Adrenal gland (tissue), 12 donors: Measurements from ENCODE around the gene PSMC4. TPM values are rescaled to one million over a fixed set of nuclear protein-coding genes. Genes with fewer than 3 reads are reported as not detected.

Experiments used
- DNase-seq, 7 donors: peaks; one replicate each; pipeline ENCODE4 v3.0.0-alpha.2; 2019 to 2020
- H3K27ac ChIP-seq, 5 donors: fragments of 200-600 bp; sonication (generic) in 4 of 5; 1 replicate in 3 of 5; 2 replicates in 2 of 5; pipeline versions ENCODE4 v1.5.1 to v1.8.0; 2016 to 2020; ENCODE audit warnings: mild to moderate bottlenecking in 1 of 5
- H3K27me3 ChIP-seq: fragments of 200-600 bp; 2 replicates; pipeline ENCODE4 v1.8.0; 2021
- H3K36me3 ChIP-seq, 2 donors: fragments of 200-600 bp; replicated peaks in 1 of 2; 1 replicate in 1 of 2; 2 replicates in 1 of 2; pipeline versions ENCODE4 v1.5.1 to v1.8.0; 2018 to 2022
- H3K4me1 ChIP-seq, 2 donors: fragments of 200-600 bp; replicated peaks in 1 of 2; 1 replicate in 1 of 2; 2 replicates in 1 of 2; pipeline versions ENCODE4 v1.5.1 to v1.8.0; 2018 to 2021
- H3K4me3 ChIP-seq, 4 donors: fragments of 200-600 bp; sonication (generic) in 3 of 4; one replicate each; pipeline ENCODE4 v1.5.1; 2016 to 2018
- H3K9me3 ChIP-seq, 3 donors: fragments of 200-600 bp; sonication (generic) in 1 of 3; replicated peaks in 1 of 3; 1 replicate in 2 of 3; 2 replicates in 1 of 3; pipeline versions ENCODE4 v1.5.1 to v1.8.0; 2016 to 2021
- POLR2A ChIP-seq, 2 donors: fragments of 450-650 bp; IDR thresholded peaks; one replicate each; pipeline ENCODE4 v1.6.1; 2017; ENCODE audit warnings: antibody characterized with exemption in 2 of 2, mild to moderate bottlenecking in 2 of 2, moderate library complexity in 1 of 2
- WGBS, 4 donors: extraction: QIAGEN DNeasy Blood & Tissue Kit in 2 of 4; methylation state at CpG; one replicate each; pipeline versions ENCODE4 v1.1.5 to v1.1.7; 2013 to 2017; 5-methylcytosine and 5-hydroxymethylcytosine counted together
- intact Hi-C, 2 donors: fragments of 100-400 bp; cut with DNase I; formaldehyde crosslinking; loops; one replicate each; pipeline versions ENCODE4 v1.14.1 to v1.15.0; 2022 to 2023
- polyA plus RNA-seq, 3 donors: library from polyadenylated mRNA; stranded (reverse); fragments of 200-250 nt in 2 of 3; fragments of 350-450 nt in 1 of 3; fragmentation: Illumina TruSeq in 1 of 3; extraction: RNeasy Lipid Tissue Mini Kit (QIAGEN cat#74804) in 1 of 3; gene quantifications; one replicate each; pipeline ENCODE4 v1.2.3, GENCODE V29; 2013 to 2014
- total RNA-seq, 9 donors: library from RNA; depleted of rRNA in 4 of 9; stranded (reverse); fragments of >200 nt in 4 of 9; fragments of 120-200 nt in 1 of 9; fragmentation: NEBNext Ultra II Directional in 1 of 9; extraction: Animal tissue kit (Norgen Biotek cat#: 25700) in 1 of 9; gene quantifications; one replicate each; pipeline versions ENCODE4 v1.1.0 to v1.2.4, GENCODE V29; 2013 to 2023
- TF ChIP-seq, protein P1 (sequence below), 6 experiments: fragments of 450-650 bp in 4 of 6; fragments of 200-600 bp in 2 of 6; sonication (generic) in 1 of 6; IDR thresholded peaks; 1 replicate in 5 of 6; 2 replicates in 1 of 6; pipeline versions ENCODE4 v1.5.1 to v1.8.0; 2016 to 2021; ENCODE audit warnings: antibody characterized with exemption in 6 of 6, mild to moderate bottlenecking in 2 of 6, moderate library complexity in 1 of 6
- donor health status: healthy with polysubstance abuse.
- donor health status: Bipolar disorder and iron deficiency.
- donor health status: DM: yes; HTN: yes; CAD: no.
- donor health status: DM: no; HTN: no; CAD: no.
- donor health status: DM: no; HTN: no; CAD: no.
- donor health status: DM: yes; HTN: yes; CAD: no.

Gene PSMC4
- total and polyA plus RNA-seq, 12 donors, result 56.3 to 191 (median 109) TPM

DNA sequence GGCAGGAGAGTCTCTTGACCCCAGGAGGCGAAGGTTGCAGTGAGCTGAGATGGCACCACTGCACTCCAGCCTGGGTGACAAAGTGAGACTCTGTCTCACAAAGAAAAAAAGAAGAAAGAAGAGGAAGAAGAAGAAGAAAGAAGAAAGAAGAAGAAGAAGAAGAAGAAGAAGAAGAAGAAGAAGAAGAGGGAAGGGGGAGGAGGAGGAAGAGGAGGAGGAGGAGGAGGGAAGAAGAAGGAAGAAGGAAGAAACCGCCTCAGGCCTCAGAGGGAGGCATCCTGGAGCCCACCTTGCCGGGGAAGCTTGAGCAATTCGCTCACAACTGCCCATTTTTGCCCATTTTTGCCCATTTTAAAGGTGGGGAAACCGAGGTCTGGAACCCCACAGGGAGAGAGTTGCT, 46.0 kb upstream of the PSMC4 start:
- H3K27ac ChIP-seq, result no peak overlapping the region
- no peak overlapping the region for H3K4me3 ChIP-seq
- intact Hi-C loops, result no loop called here
- no peaks in the 10 kb centered on the region for H3K36me3 ChIP-seq
- TF ChIP-seq POLR2A (IDR thresholded peaks at IDR 0.05), result no peak
- TF ChIP-seq, protein P1, sequence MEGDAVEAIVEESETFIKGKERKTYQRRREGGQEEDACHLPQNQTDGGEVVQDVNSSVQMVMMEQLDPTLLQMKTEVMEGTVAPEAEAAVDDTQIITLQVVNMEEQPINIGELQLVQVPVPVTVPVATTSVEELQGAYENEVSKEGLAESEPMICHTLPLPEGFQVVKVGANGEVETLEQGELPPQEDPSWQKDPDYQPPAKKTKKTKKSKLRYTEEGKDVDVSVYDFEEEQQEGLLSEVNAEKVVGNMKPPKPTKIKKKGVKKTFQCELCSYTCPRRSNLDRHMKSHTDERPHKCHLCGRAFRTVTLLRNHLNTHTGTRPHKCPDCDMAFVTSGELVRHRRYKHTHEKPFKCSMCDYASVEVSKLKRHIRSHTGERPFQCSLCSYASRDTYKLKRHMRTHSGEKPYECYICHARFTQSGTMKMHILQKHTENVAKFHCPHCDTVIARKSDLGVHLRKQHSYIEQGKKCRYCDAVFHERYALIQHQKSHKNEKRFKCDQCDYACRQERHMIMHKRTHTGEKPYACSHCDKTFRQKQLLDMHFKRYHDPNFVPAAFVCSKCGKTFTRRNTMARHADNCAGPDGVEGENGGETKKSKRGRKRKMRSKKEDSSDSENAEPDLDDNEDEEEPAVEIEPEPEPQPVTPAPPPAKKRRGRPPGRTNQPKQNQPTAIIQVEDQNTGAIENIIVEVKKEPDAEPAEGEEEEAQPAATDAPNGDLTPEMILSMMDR (IDR thresholded peaks at IDR 0.05), result no peak
- no peaks in the 10 kb centered on the region for H3K27me3 ChIP-seq
- WGBS, 4 donors, result 73 to 84% (median 76%) methylated on average over 5 of the region's 5 CpGs
- H3K9me3 ChIP-seq, result no peaks in the 10 kb centered on the region
- DNase-seq, result no peak
- no peaks in the 10 kb centered on the region for H3K4me1 ChIP-seq

DNA sequence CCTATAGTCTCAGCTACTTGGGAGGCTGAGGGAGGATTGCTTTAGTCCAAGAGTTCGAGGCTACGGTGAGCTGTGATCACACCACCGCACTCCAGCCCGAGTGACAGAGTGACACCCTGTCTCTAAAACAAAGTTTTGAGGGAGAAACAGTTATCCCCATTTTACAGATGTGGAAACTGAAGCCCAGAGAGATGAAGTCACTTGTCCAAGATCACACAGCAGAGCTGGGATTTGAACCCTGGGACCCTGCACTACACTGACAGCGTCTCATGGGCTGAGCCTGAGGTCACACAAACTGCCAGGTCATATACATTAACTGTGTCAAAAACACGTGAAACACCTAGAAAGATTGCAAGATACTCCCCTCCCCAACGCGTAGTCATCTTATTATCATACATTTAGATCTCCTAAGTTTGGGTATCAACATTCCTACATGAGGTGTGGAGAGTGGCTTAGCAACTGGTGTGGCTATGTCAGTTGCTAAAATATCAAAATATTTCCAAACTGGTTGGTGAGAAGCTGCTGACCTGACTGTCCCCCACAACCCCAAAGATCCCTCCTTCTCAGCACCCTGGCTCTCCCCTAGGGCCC, 44.7 kb upstream of the PSMC4 start:
- WGBS, 4 donors, result 87 to 88% (median 87%) methylated on average over 8 of the region's 8 CpGs
- Histone ChIP-seq H3K36me3 (no peaks in the 10 kb centered on the region), H3K4me3 (no peak overlapping the region), H3K27ac (no peak overlapping the region), H3K4me1 (no peaks in the 10 kb centered on the region), H3K9me3 (no peaks in the 10 kb centered on the region), H3K27me3 (no peaks in the 10 kb centered on the region)
- intact Hi-C loops, result no loop called here
- DNase-seq, result no peak
- no peak for TF ChIP-seq POLR2A (IDR thresholded peaks at IDR 0.05)
- TF ChIP-seq, protein P1 (IDR thresholded peaks at IDR 0.05), result no peak

DNA sequence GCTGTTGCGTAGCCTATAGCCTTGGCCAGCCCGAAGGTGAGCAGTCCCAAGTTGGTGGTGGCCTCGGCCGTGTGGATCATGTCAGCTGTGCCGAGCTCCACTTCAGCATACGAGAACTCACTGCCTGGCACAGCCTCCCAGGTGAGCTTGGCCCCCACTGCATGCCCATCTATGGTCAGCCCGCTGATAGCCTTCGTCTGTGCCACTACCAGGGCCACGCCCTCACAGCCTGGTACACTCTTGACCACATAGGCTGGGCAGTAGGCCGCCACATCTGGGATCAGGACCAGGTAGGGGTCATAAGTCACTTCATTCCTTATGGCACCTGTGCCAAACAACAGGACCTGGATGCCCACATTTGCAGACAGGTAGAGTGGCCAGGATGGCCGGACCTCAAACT, 43.9 kb upstream of the PSMC4 start:
- Histone ChIP-seq H3K4me1 (no peaks in the 10 kb centered on the region), H3K27me3 (no peaks in the 10 kb centered on the region), H3K36me3 (no peaks in the 10 kb centered on the region), H3K27ac (no peak overlapping the region), H3K4me3 (no peak overlapping the region), H3K9me3 (no peaks in the 10 kb centered on the region)
- intact Hi-C loops, result no loop called here
- no peak for DNase-seq
- no peak for TF ChIP-seq POLR2A (IDR thresholded peaks at IDR 0.05)
- whole genome bisulfite sequencing, 4 donors, result 94 to 95% (median 94%) methylated on average over 6 to 11 of the region's 11 CpGs

DNA sequence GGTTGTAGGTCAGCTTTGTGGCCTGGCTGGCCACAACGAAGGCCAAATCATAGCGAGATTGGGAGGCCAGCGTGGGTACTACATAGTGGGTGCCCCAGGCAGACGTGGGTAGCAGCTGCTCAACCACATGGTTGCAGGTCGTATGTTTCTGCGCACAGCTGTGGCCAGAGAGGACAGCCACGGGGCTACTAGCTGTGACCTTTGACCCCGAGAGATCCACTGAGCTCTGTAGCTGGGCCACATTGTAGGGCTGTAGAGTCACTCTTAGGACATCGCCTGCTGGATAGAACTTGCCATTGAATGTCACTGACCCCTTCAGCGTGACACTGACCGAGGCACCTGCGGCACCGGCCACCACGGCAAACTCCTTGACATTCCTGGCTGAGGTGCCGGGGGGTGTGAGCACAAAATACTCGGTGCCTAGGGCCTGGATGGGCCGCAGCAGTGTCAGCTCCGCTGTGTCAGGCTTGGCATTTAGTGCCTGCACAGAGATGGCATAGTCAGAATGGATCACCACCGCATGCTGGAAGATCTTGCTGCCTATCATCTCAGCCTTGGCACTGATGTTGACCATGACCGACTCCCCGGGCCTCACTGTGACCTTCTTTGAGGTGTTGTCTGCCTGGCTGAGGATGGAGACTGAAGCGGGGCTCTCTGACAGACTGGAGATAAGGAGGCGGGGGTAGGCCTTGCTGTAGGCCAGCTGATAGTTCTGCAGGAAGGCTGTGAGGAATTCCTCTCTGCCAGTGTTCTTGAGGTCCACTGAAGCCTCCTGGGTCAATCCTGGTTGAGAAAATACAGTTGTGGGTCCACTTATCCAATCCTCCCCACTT, 43.2 kb upstream of the PSMC4 start:
- intact Hi-C loops, result no loop called here
- TF ChIP-seq, protein P1 (IDR thresholded peaks at IDR 0.05), result no peak
- no peak for TF ChIP-seq POLR2A (IDR thresholded peaks at IDR 0.05)
- Histone ChIP-seq H3K36me3 (no peaks in the 10 kb centered on the region), H3K27me3 (no peaks in the 10 kb centered on the region), H3K4me3 (no peak overlapping the region), H3K9me3 (no peaks in the 10 kb centered on the region), H3K27ac (no peak overlapping the region), H3K4me1 (no peaks in the 10 kb centered on the region)
- peak in 1 of 7 donors; percentile 29 for DNase-seq
- WGBS, 4 donors, result 67 to 86% (median 82%) methylated on average over 14 to 23 of the region's 23 CpGs
